Neural crest cell (in vitro differentiated cells): ENCODE data around the gene PIGV. TPM values are rescaled to one million over a fixed set of nuclear protein-coding genes. Genes with fewer than 3 reads are reported as not detected.
"Not testable (repeated sequence)": the region's sequence is repeated elsewhere in the genome, so short reads cannot be mapped to it uniquely, and the experiment has no call there.

ENCODE experiments used
- DNase-seq: peaks from one replicate; pipeline ENCODE4 v3.0.0; 2021; ENCODE audit warnings: low read depth, mixed read lengths, low spot score
- H3K27ac Mint-ChIP-seq: one replicate; pipeline ENCODE4 v1.8.0; 2021; ENCODE audit warnings: mild to moderate bottlenecking, mixed read lengths; ENCODE audit not compliant: unreplicated experiment
- H3K27me3 Mint-ChIP-seq: 2 replicates; pipeline ENCODE4 v1.8.0; 2021; ENCODE audit warnings: low read depth, mild to moderate bottlenecking, mixed read lengths
- H3K36me3 Mint-ChIP-seq: 2 replicates; pipeline ENCODE4 v1.8.0; 2021; ENCODE audit warnings: low read depth, mild to moderate bottlenecking, mixed read lengths
- H3K4me1 Mint-ChIP-seq: 2 replicates; pipeline ENCODE4 v1.8.0; 2021; ENCODE audit warnings: mixed read lengths
- H3K4me3 Mint-ChIP-seq: one replicate; pipeline ENCODE4 v1.8.0; 2021; ENCODE audit warnings: mild to moderate bottlenecking, mixed read lengths
- H3K9me3 Mint-ChIP-seq: 2 replicates; pipeline ENCODE4 v1.8.0; 2021; ENCODE audit warnings: mixed read lengths
- CTCF ChIP-seq: fragments of 200-600 bp; sonication (generic); conservative IDR thresholded peaks from 2 replicates; pipeline ENCODE4 v1.5.0; 2021; ENCODE audit warnings: antibody characterized with exemption, mild to moderate bottlenecking
- total RNA-seq: library from RNA; stranded (reverse); gene quantifications from 2 replicates; pipeline ENCODE4 v1.2.1, GENCODE V29; 2021

The PIGV gene
- total RNA-seq, 1 donor from 2014 or later, result 8.7 TPM

DNA sequence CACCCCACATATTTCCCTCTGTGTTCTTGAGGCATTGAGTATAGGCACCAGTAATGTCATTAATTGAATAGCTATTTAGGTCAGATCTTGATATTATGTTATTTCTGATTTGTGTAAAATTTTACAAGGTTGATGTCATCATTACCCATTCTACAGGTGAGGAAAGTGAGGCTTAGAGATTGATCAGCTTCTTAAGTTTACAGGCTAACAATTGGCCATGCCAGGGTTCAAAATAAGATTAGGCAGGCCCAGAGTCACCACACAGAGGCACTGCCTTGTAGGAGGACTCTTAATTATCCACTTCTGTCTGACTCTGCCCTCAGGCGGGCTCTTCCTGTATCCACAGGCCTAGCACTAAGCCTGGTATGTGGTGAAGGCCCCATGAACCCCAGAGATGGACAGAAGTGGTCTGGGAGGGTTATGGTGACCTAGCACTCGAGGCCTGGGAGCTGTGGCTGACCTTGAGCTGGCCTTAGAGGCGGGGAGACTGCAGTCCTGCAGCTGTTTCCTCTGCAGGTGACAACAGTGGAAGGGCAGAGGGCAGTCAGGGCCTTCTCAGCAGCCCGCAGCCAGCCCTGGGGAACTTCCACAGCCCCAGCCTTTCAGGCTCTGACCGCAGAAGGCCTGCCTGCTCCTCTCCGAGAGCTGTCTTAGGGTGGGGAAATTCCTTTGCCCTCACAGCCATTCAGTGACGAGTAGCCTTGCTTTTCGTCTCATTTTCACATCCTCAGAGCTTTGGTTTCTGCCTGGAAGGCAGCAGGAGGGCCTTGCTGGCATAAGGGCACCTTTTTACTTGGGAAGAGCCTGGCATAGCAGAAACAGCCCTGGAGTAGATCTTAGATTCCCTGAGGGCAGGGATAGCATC lies 51.0 kb downstream of the PIGV start:
- no peak overlapping the region for H3K4me3 Mint-ChIP-seq
- H3K9me3 Mint-ChIP-seq, result no peaks in the 10 kb centered on the region
- no peak for TF ChIP-seq CTCF
- no peaks in the 10 kb centered on the region for H3K27me3 Mint-ChIP-seq
- no peak overlapping the region for H3K27ac Mint-ChIP-seq
- H3K36me3 Mint-ChIP-seq, result peaks cover 19% of the 10 kb centered on the region
- H3K4me1 Mint-ChIP-seq, result no peaks in the 10 kb centered on the region
- no peak for DNase-seq

DNA sequence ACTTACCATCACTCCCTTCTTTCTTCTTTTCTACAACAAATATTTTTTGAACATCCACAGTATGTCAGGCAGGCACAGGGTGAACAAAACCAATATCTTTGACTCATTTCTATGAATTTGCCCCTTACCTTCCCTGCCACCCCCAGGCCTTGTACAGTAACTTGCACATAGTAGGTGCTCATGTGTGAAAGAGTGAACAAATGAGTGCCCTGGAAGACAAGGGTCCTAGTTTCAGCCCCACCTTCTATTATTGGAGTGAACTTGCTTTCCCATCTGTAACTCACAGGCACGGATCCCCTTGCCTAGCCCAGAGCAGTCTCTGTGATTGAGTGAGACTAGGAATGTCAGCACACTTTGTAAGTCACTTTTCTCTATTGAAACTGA lies 51.6 kb downstream of the PIGV start:
- no peaks in the 10 kb centered on the region for H3K9me3 Mint-ChIP-seq
- H3K4me1 Mint-ChIP-seq, result no peaks in the 10 kb centered on the region
- H3K4me3 Mint-ChIP-seq, result no peak overlapping the region
- DNase-seq, result no peak
- H3K36me3 Mint-ChIP-seq, result peaks cover 18% of the 10 kb centered on the region
- no peaks in the 10 kb centered on the region for H3K27me3 Mint-ChIP-seq
- H3K27ac Mint-ChIP-seq, result no peak overlapping the region
- TF ChIP-seq CTCF, result no peak

GRCh38 chr1:26839779-26840178 lies 52.0 kb downstream of the PIGV start:
- H3K4me1 Mint-ChIP-seq, result no peaks in the 10 kb centered on the region
- no peak overlapping the region for H3K4me3 Mint-ChIP-seq
- no peaks in the 10 kb centered on the region for H3K27me3 Mint-ChIP-seq
- no peak for TF ChIP-seq CTCF
- H3K9me3 Mint-ChIP-seq, result no peaks in the 10 kb centered on the region
- peaks cover 14% of the 10 kb centered on the region for H3K36me3 Mint-ChIP-seq
- H3K27ac Mint-ChIP-seq, result no peak overlapping the region
- DNase-seq, result no peak

DNA sequence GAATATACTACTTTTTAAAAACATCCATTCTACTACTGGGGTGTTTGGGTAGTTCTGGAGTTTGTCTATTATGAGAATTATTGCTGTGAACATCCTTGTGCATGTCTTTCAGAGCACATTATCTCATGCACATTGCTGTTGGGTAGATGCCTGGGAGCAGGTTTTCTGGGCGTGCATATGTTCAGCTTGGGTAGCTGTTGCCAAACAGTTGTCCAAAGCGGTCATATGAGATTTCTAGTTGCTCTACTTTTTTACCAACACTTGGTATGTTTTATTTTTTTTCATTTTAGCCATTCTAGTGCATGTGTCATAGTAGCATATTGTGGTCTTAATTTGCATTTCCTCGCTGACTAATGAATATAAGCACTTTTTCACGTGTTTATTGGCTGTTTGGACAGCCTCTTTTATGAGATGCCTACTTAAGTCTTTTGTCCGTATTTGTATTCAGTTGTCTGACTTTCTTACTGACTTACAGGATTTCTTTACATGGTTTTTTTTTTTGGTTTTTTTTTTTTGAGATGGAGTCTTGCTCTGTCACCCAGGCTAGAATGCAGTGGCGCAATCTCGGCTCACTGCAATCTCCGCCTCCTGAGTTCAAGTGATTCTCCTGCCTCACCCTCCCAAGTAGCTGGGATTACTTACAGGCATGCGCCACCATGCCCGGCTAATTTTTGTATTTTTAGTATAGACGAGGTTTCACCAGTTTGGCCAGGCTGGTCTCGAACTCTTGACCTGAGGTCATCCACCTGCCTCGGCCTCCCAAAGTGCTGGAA lies 56.9 kb downstream of the PIGV start:
- H3K4me3 Mint-ChIP-seq, result no peak overlapping the region
- no peaks in the 10 kb centered on the region for H3K27me3 Mint-ChIP-seq
- H3K4me1 Mint-ChIP-seq, result no peaks in the 10 kb centered on the region
- no peak for DNase-seq
- H3K9me3 Mint-ChIP-seq, result no peaks in the 10 kb centered on the region
- TF ChIP-seq CTCF, result no peak
- H3K27ac Mint-ChIP-seq, result no peak overlapping the region
- peaks cover 4% of the 10 kb centered on the region for H3K36me3 Mint-ChIP-seq

GRCh38 chr1:26847826-26848225 lies 60.1 kb downstream of the PIGV start:
- H3K36me3 Mint-ChIP-seq, H3K4me1 Mint-ChIP-seq: not testable (repeated sequence)

More at GRCh38 chr1:26847826-26848225, 60.1 kb downstream of the PIGV start:
- peak overlapping the region; percentile 57 for H3K27ac Mint-ChIP-seq
- DNase-seq, H3K4me3 Mint-ChIP-seq, H3K27me3 Mint-ChIP-seq, H3K9me3 Mint-ChIP-seq: not testable (repeated sequence)

Other genes with a start within 250 kb of the PIGV start
- 155 and 160 TPM in 2 replicates for gene ARID1A, start 91.9 kb upstream of the PIGV start, total RNA-seq
- gene ZDHHC18, start 38.7 kb downstream of the PIGV start, total RNA-seq, result 41.7 and 44.3 TPM in 2 replicates
- gene SFN, start 75.2 kb downstream of the PIGV start, total RNA-seq, result 0.30 TPM in 1 of 2 replicates, not detected in the other
- 28.5 and 31.7 TPM in 2 replicates for gene GPN2, start 102.3 kb downstream of the PIGV start, total RNA-seq
- gene GPATCH3, start 112.5 kb downstream of the PIGV start, total RNA-seq, result 17.2 and 21.3 TPM in 2 replicates
- gene NR0B2, start 126.0 kb downstream of the PIGV start, total RNA-seq, result not detected in 2 replicates
- gene NUDC, start 133.8 kb downstream of the PIGV start, total RNA-seq, result 96.1 and 102 TPM in 2 replicates
- gene KDF1, start 172.5 kb downstream of the PIGV start, total RNA-seq, result not detected in 2 replicates
- gene TRNP1, start 205.7 kb downstream of the PIGV start, total RNA-seq, result 16.7 and 18.7 TPM in 2 replicates
- gene TENT5B, start 224.9 kb downstream of the PIGV start, total RNA-seq, result 10.1 and 11.0 TPM in 2 replicates